K562 (cell line): ENCODE data around the gene LAMB1. TPM values are rescaled to one million over a fixed set of nuclear protein-coding genes. Genes with fewer than 3 reads are reported as not detected.

Experiments
- ATAC-seq: fragments of 200-7000 bp; cut with Tn5 transposase; 3 replicates; pipeline ENCODE4 v1.9.1; 2020; ENCODE audit warnings: moderate library complexity
- BruUV-seq: library from RNA; stranded (reverse); fragments of 400-500 nt; replicated peaks from 2 replicates; lab custom pipeline; 2021; lab: Mats Ljungman, UMichigan
- CTCF ChIA-PET: fragments of 300-600 bp; formaldehyde crosslinking; extraction: SDS; loops from one replicate; lab custom pipeline; 2021; ENCODE audit warnings: low intra/inter-chr PET ratio; lab: Yijun Ruan, JAX
- POLR2A ChIA-PET: fragments of 300-600, 350-650 bp; sonication (Branson Sonifier 250); formaldehyde crosslinking; extraction: SDS; loops from one replicate; lab custom pipeline; 2021; ENCODE audit warnings: antibody characterized with exemption, inconsistent platforms; lab: Yijun Ruan, JAX
- DNase-seq, 4 experiments: peaks; one replicate each; pipeline versions ENCODE4 v3.0.0 to v3.0.0-alpha.2; 2011 to 2018; ENCODE audit warnings: low spot score in 3 of 4, mixed read lengths in 3 of 4; ENCODE audit errors: extremely low read depth in 1 of 4
- FAIRE-seq: peaks from 2 replicates; lab custom pipeline; 2011; peaks lifted over from hg19 to GRCh38; lab: Jason Lieb, UNC
- H2AFZ ChIP-seq: 2 replicates; pipeline ENCODE4 v1.6.0; 2011; ENCODE audit warnings: low read depth, low read length, control low read depth, inconsistent platforms
- H3K27ac ChIP-seq: fragments of 200-600 bp; 3 replicates; pipeline ENCODE4 v1.8.0; 2011; ENCODE audit warnings: low read depth, mild to moderate bottlenecking, control low read depth, inconsistent platforms, low read length, moderate library complexity, mixed read lengths; ENCODE audit errors: extremely low read depth
- H3K27me3 ChIP-seq, 2 experiments: fragments of 300-600 bp in 1 of 2; 2 replicates in 1 of 2; 3 replicates in 1 of 2; pipeline versions ENCODE4 v1.6.0 to v1.8.0; 2011; ENCODE audit warnings: inconsistent platforms in 2 of 2, low read length in 2 of 2, mild to moderate bottlenecking in 1 of 2, mixed read lengths in 1 of 2, moderate library complexity in 1 of 2; ENCODE audit not compliant: control insufficient read depth in 2 of 2, insufficient read depth in 2 of 2
- H3K36me3 ChIP-seq: fragments of 300-600 bp; 3 replicates; pipeline ENCODE4 v1.8.0; 2011; ENCODE audit warnings: mild to moderate bottlenecking, low read length, inconsistent platforms; ENCODE audit not compliant: control insufficient read depth, insufficient read depth
- H3K4me1 ChIP-seq, 2 experiments: fragments of 200-600 bp in 1 of 2; replicated peaks in 1 of 2; 2 replicates in 1 of 2; 3 replicates in 1 of 2; pipeline versions ENCODE4 v1.5.1 to v1.8.0; 2011; ENCODE audit warnings: inconsistent platforms in 2 of 2, low read length in 2 of 2, mild to moderate bottlenecking in 1 of 2, mixed read lengths in 1 of 2, moderate library complexity in 1 of 2; ENCODE audit not compliant: control insufficient read depth in 2 of 2, insufficient read depth in 2 of 2
- H3K4me2 ChIP-seq: 2 replicates; pipeline ENCODE4 v1.6.1; 2011; ENCODE audit warnings: low read length, control low read depth, inconsistent platforms, mixed read lengths; ENCODE audit not compliant: insufficient read depth
- H3K4me3 ChIP-seq: fragments of 200-600 bp; sonication (generic), shearing (Covaris generic); 2 replicates; pipeline ENCODE4 v1.5.1; 2016; ENCODE audit warnings: control low read depth, inconsistent platforms
- H3K79me2 ChIP-seq: fragments of 200-600 bp; 3 replicates; pipeline ENCODE4 v1.8.0; 2011; ENCODE audit warnings: low read length, inconsistent platforms; ENCODE audit not compliant: control insufficient read depth, insufficient read depth
- H3K9ac ChIP-seq, 2 experiments: 2 replicates each; pipeline versions ENCODE4 v1.6.0 to v1.6.1; 2011; ENCODE audit warnings: low read depth in 2 of 2, low read length in 2 of 2, control low read depth in 1 of 2, inconsistent platforms in 1 of 2, mild to moderate bottlenecking in 1 of 2, mixed read lengths in 1 of 2; ENCODE audit not compliant: insufficient read depth in 1 of 2
- H3K9me1 ChIP-seq: one replicate; pipeline ENCODE4 v1.6.0; 2011; ENCODE audit warnings: inconsistent platforms, mild to moderate bottlenecking, low read length, moderate library complexity; ENCODE audit not compliant: control insufficient read depth, insufficient read depth
- H3K9me3 ChIP-seq: replicated peaks from 2 replicates; pipeline ENCODE4 v1.5.1; 2011; ENCODE audit warnings: low read depth, low read length, inconsistent platforms; ENCODE audit not compliant: control insufficient read depth, insufficient read depth
- H4K20me1 ChIP-seq: replicated peaks from 2 replicates; pipeline ENCODE4 v1.6.1; 2011; ENCODE audit warnings: low read length, inconsistent platforms, mixed read lengths; ENCODE audit not compliant: control insufficient read depth, insufficient read depth
- CCAR2 ChIP-seq: fragments of 200-400 bp; formaldehyde crosslinking; IDR thresholded peaks from 2 replicates; pipeline ENCODE4 v1.6.1; 2017; ENCODE audit warnings: mild to moderate bottlenecking, low read depth, low read length
- DNMT1 ChIP-seq: fragments of 450-650 bp; IDR thresholded peaks from 2 replicates; pipeline ENCODE4 v1.6.1; 2016; ENCODE audit warnings: antibody characterized with exemption, mild to moderate bottlenecking
- E2F8 ChIP-seq: fragments of 450-650 bp; IDR thresholded peaks from 2 replicates; pipeline ENCODE4 v1.7.1; 2018; ENCODE audit warnings: mild to moderate bottlenecking, low read depth; ENCODE audit not compliant: partially characterized antibody
- KLF10 ChIP-seq: fragments of 250-450 bp; sonication (Bioruptor Pico); IDR thresholded peaks from 2 replicates; pipeline ENCODE4 v1.6.1; 2021; ENCODE audit warnings: matching md5 sums
- RBM15 ChIP-seq: fragments of 200-400 bp; formaldehyde crosslinking; IDR thresholded peaks from 2 replicates; pipeline ENCODE4 v1.6.1; 2018; ENCODE audit warnings: mild to moderate bottlenecking, low read length, moderate library complexity; ENCODE audit not compliant: insufficient read depth
- SIN3B ChIP-seq: fragments of 450-650 bp; IDR thresholded peaks from 2 replicates; pipeline ENCODE4 v1.6.1; 2017; ENCODE audit warnings: low read depth, mild to moderate bottlenecking, moderate library complexity
- TGIF2 ChIP-seq: sonication (generic); formaldehyde crosslinking; IDR thresholded peaks from 2 replicates; pipeline ENCODE4 v1.8.1; 2022; ENCODE audit warnings: mild to moderate bottlenecking, missing genetic modification reagents, moderate library complexity
- TSC22D4 ChIP-seq: fragments of 450-650 bp; IDR thresholded peaks from 2 replicates; pipeline ENCODE4 v1.6.1; 2016; ENCODE audit warnings: missing genetic modification characterization, missing biosample characterization, control low read depth
- XRCC3 ChIP-seq: fragments of 450-650 bp; IDR thresholded peaks from 2 replicates; pipeline ENCODE4 v1.6.1; 2017; ENCODE audit warnings: mild to moderate bottlenecking, moderate library complexity
- XRCC4 ChIP-seq: IDR thresholded peaks from one replicate; pipeline ENCODE4 v1.6.1; 2011; ENCODE audit not compliant: insufficient read depth, insufficient read length; ENCODE audit errors: extremely low read depth
- ZFP91 ChIP-seq: sonication (generic); formaldehyde crosslinking; IDR thresholded peaks from 2 replicates; pipeline ENCODE4 v1.8.0; 2022; ENCODE audit warnings: mild to moderate bottlenecking, missing genetic modification reagents
- ZNF395 ChIP-seq: fragments of 200-800 bp; sonication (Bioruptor generic); IDR thresholded peaks from 2 replicates; pipeline ENCODE4 v1.6.1; 2017; ENCODE audit warnings: missing genetic modification characterization, missing compliant biosample characterization
- WGBS: fragments of 100-300 bp; shearing (Covaris generic); methylation state at CpG from one replicate; pipeline ENCODE4 v1.1.6; 2016; ENCODE audit warnings: low coverage, mixed read lengths; ENCODE audit not compliant: insufficient coverage; ENCODE audit errors: missing lambda C conversion rate; 5-methylcytosine and 5-hydroxymethylcytosine counted together
- in situ Hi-C: fragments of 300-500 bp; cut with MboI; formaldehyde crosslinking; loops from 4 replicates; pipeline ENCODE4 v1.15.0; 2018; ENCODE audit warnings: inconsistent platforms, mixed read lengths
- intact Hi-C: fragments of 100-400 bp; cut with micrococcal nuclease; formaldehyde crosslinking; loops from 2 replicates; pipeline ENCODE4 v1.14.2; 2022
- polyA plus RNA-seq, 8 experiments: library from polyadenylated mRNA; depleted of rRNA in 4 of 8; stranded (reverse) in 5 of 8; unstranded in 3 of 8; fragments of >200 nt; fragmentation: Nextera tagmentation in 2 of 8; fragmentation: Illumina TruSeq in 1 of 8; extraction: Ambion mirVana in 2 of 8; extraction: Trizol in 1 of 8; gene quantifications; 2 replicates each; pipeline versions ENCODE4 v1.2.1 to v1.2.3, GENCODE V29; 2011 to 2014; ENCODE audit warnings: inconsistent platforms in 1 of 8, missing spikeins in 1 of 8
- total RNA-seq, 7 experiments: library from RNA; depleted of rRNA in 6 of 7; stranded (reverse); fragments of >200 nt in 6 of 7; fragmentation: Illumina TruSeq in 2 of 7; extraction: Trizol in 2 of 7; gene quantifications; 2 replicates each; pipeline versions ENCODE4 v1.2.1 to v1.2.3, GENCODE V29; 2011 to 2021; ENCODE audit warnings: low replicate concordance in 1 of 7

The LAMB1 gene
- total and polyA plus RNA-seq, 9 of the 15 experiments (the other 6 are each of a cell fraction or from before 2014, with no cell fraction given): 6.0 to 17.7 (median 12.3) TPM

- Histone ChIP-seq H3K79me2 (no peaks in the 10 kb centered on the region), H3K9me1 (no peaks in the 10 kb centered on the region), H3K4me3 (no peak overlapping the region), H2AFZ (no peak overlapping the region), H3K4me1 (no peaks in the 10 kb centered on the region), H3K36me3 (no peaks in the 10 kb centered on the region), H3K27me3 (no peaks in the 10 kb centered on the region), H3K9ac (no peak overlapping the region), H3K4me2 (no peak overlapping the region), H4K20me1 (no peaks in the 10 kb centered on the region), H3K27ac (no peak overlapping the region), H3K9me3 (no peaks in the 10 kb centered on the region)
- ATAC-seq: peak; percentile 23; the same call in 1 of the 3 replicates
- FAIRE-seq: no peak
- DNase-seq: no peak
- in situ Hi-C loops (no loop called here), intact Hi-C loops (no loop called here)
- CTCF ChIA-PET: no interaction called here
- WGBS: 33% methylated on average over 3 of the region's 3 CpGs
- POLR2A ChIA-PET: interaction anchor here (0.6 kb wide), 1 partner anchor 31 kb away, joined by 3 read pairs; no protein-coding TSS in a partner anchor
- BruUV-seq: no TSS peak
- TF ChIP-seq ZNF395 (CRISPR knock-in tag) (no peak), RBM15 (no peak), TSC22D4 (tag) (no peak), DNMT1 (no peak), E2F8 (no peak), CCAR2 (no peak), ZFP91 (CRISPR knock-in tag) (no peak), SIN3B (no peak), TGIF2 (CRISPR knock-in tag) (no peak), XRCC3 (no peak), XRCC4 (no peak), KLF10 (CRISPR knock-in tag) (no peak)
Observed at GRCh38 chr7:108049962-108050361, 47.0 kb upstream of the LAMB1 start.
